Activated CD8-positive, alpha-beta T cell treated with anti-CD3 and anti-CD28 coated beads, Interleukin-2, amount 10 ng/mL, durations not matched to agents 7 days and 5 days (primary cell): ENCODE data around the gene AGPAT1. TPM values are rescaled to one million over a fixed set of nuclear protein-coding genes. Genes with fewer than 3 reads are reported as not detected.

Experiments used
- ATAC-seq: fragments of 150-1000 bp; cut with Tn5 transposase; one replicate; pipeline ENCODE4 v1.10.0; 2021; ENCODE audit warnings: moderate library complexity
- CTCF ChIA-PET: fragments of 350-600 bp; sonication (Branson Sonifier 250); formaldehyde crosslinking; loops from one replicate; lab custom pipeline; 2021; ENCODE audit warnings: antibody characterized with exemption; lab: Charles Lee
- POLR2A ChIA-PET: fragments of 350-600 bp; sonication (Branson Sonifier 250); formaldehyde crosslinking; loops from one replicate; lab custom pipeline; 2021; ENCODE audit warnings: antibody characterized with exemption; lab: Charles Lee
- DNase-seq: peaks from one replicate; pipeline ENCODE4 v3.0.0-alpha.2; 2020
- H3K27ac Mint-ChIP-seq: one replicate; pipeline ENCODE4 v1.8.0; 2021; ENCODE audit warnings: mild to moderate bottlenecking, mixed read lengths
- H3K27me3 Mint-ChIP-seq: one replicate; pipeline ENCODE4 v1.8.0; 2021; ENCODE audit warnings: low read depth, mixed read lengths
- H3K36me3 Mint-ChIP-seq: one replicate; pipeline ENCODE4 v1.8.0; 2021; ENCODE audit warnings: low read depth, mixed read lengths
- H3K4me1 Mint-ChIP-seq: one replicate; pipeline ENCODE4 v1.8.0; 2021; ENCODE audit warnings: low read depth, mixed read lengths
- H3K4me3 Mint-ChIP-seq: one replicate; pipeline ENCODE4 v1.8.0; 2021; ENCODE audit warnings: mild to moderate bottlenecking, mixed read lengths
- H3K9me3 Mint-ChIP-seq: one replicate; pipeline ENCODE4 v1.8.0; 2022; ENCODE audit warnings: mixed read lengths; ENCODE audit not compliant: insufficient read depth
- total RNA-seq, 2 experiments: library from RNA; stranded (reverse); gene quantifications; one replicate each; pipeline ENCODE4 v1.2.3, GENCODE V29; 2021

Gene AGPAT1
- total RNA-seq, 2 experiments from 2014 or later = 40.4 to 46.6 TPM

GRCh38 chr6:32166411-32167061, 9.3 kb downstream of the AGPAT1 start:
- CTCF ChIA-PET = no interaction called here
- Mint-ChIP-seq H3K4me3 (no peak overlapping the region), H3K4me1 (no peaks in the 10 kb centered on the region), H3K27me3 (no peaks in the 10 kb centered on the region), H3K36me3 (peaks cover 40% of the 10 kb centered on the region), H3K9me3 (no peaks in the 10 kb centered on the region), H3K27ac (no peak overlapping the region)
- POLR2A ChIA-PET = interaction anchor here (1.7 kb wide), 1 partner anchor 10 kb away, joined by 6 read pairs; the partner anchor contains the start of gene AGPAT1
- DNase-seq = no peak
- ATAC-seq = no peak

DNA sequence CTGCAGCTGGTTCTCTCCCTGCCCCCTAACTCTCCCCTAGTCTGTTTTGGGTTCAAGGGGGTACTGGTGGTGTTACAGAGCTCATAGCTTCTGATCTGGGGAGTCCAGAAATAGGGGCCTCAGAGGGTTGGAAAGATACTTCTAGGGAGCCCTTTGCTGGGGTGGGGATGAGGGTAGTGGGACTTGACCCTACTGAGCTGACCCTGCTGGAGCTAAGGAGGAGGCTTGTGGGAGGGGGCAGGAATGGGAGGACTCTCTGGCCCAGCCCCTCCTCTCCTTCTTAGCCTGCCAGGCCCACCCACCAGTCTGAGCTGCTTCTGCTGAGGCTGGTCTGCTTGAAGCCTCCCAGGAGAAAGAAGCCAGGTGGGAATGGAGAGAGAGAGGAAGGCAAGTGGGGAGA, 11.6 kb downstream of the AGPAT1 start, which contains the start of gene EGFL8:
Gene EGFL8 (plus strand): TSS at position 301 of the 400 bp plus-strand sequence. CDS start 1,571 bp downstream, outside the sequence.
- no peak within 1 kb of the TSS for H3K27ac Mint-ChIP-seq
- H3K4me1 Mint-ChIP-seq = no peaks in the 10 kb centered on the region
- DNase-seq (no peak), ATAC-seq (no peak)
- peaks cover 23% of the 10 kb centered on the region for H3K36me3 Mint-ChIP-seq
- ChIA-PET POLR2A (interaction anchor here (0.5 to 1.2 kb wide), 4 partner anchors 10 to 808 kb away, joined by 3 to 5 read pairs (median 3); no protein-coding TSS in a partner anchor), CTCF (interaction anchor here (1.4 kb wide), 1 partner anchor 46 kb away, joined by 5 read pairs; no protein-coding TSS in a partner anchor)
- no peak within 1 kb of the TSS for H3K4me3 Mint-ChIP-seq
- no peaks in the 10 kb centered on the region for H3K27me3 Mint-ChIP-seq
- H3K9me3 Mint-ChIP-seq = no peaks in the 10 kb centered on the region

DNA sequence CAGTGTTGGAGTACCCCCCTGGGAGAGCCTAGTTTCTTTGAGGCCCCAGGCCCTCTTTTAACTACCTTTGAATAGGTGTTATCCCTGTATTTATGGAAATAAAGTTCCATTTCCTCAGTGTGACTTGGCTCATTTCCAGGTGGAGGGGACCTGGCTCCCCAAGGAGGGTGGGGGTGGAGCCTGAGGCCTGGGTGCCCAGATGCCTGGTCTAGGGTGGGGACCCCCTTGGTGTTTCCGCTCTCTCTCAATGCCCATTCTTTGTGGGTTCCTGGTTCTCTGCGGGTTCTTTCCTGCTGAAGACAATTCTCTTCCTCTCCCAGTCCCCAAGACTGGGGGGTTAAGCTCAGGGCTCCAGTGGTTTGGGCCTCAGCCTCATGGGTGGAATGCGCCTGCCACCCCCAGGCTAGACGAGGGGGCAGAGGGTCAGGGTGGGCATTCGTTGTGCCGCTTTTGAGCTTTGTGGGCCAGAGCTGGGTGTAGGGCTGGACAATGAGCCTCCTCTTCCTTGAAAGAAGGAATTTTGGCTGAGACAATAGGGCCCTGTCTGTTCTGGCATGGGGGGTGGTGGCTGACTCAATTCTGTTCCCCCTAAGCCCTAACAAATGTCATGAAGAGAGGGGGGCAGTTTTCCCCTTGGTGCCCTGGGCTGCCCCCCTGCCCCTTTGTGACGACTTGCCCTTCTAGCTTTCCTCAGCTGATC, 12.2 kb downstream of the AGPAT1 start:
- no peak overlapping the region for H3K27ac Mint-ChIP-seq
- ChIA-PET POLR2A (interaction anchor here (0.5 to 1.2 kb wide), 3 partner anchors 9 to 808 kb away, joined by 3 to 5 read pairs (median 3); no protein-coding TSS in a partner anchor), CTCF (interaction anchor here (1.4 kb wide), 1 partner anchor 45 kb away, joined by 5 read pairs; no protein-coding TSS in a partner anchor)
- no peak overlapping the region for H3K4me3 Mint-ChIP-seq
- H3K36me3 Mint-ChIP-seq = peaks cover 20% of the 10 kb centered on the region
- ATAC-seq (no peak), DNase-seq (no peak)
- H3K9me3 Mint-ChIP-seq = no peaks in the 10 kb centered on the region
- no peaks in the 10 kb centered on the region for H3K27me3 Mint-ChIP-seq
- H3K4me1 Mint-ChIP-seq = no peaks in the 10 kb centered on the region

DNA sequence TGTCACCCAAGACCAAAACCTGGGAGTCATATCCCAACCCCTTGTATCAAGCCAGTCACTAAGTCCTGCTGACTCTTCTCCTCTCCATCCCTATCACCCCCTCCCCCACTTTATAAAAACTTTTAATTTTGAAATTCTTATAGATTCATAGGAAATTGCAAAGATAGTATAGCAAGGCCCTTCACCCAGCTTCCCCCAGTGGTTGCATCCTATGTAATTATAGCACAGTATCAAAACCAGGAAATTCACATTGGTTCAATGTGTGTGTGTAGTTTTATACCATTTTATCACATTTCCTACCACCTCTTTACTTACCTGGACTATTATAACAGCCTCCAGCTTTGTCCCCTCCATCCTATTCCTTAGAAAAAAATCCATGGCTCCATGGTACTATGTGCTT, 17.8 kb downstream of the AGPAT1 start:
- H3K36me3 Mint-ChIP-seq = peaks cover 11% of the 10 kb centered on the region
- ChIA-PET POLR2A (no interaction called here), CTCF (interaction anchor here (0.7 to 0.8 kb wide), 2 partner anchors 10 to 37 kb away, joined by 3 to 4 read pairs; no protein-coding TSS in a partner anchor)
- DNase-seq (no peak), ATAC-seq (no peak)
- H3K4me1 Mint-ChIP-seq = peaks cover 22% of the 10 kb centered on the region
- H3K9me3 Mint-ChIP-seq = no peaks in the 10 kb centered on the region
- no peak overlapping the region for H3K4me3 Mint-ChIP-seq
- H3K27ac Mint-ChIP-seq = no peak overlapping the region
- no peaks in the 10 kb centered on the region for H3K27me3 Mint-ChIP-seq

GRCh38 chr6:32156891-32157290, 19.0 kb downstream of the AGPAT1 start:
- Mint-ChIP-seq H3K9me3 (no peaks in the 10 kb centered on the region), H3K4me1 (peaks cover 32% of the 10 kb centered on the region), H3K27me3 (no peaks in the 10 kb centered on the region), H3K36me3 (peaks cover 11% of the 10 kb centered on the region), H3K27ac (no peak overlapping the region), H3K4me3 (no peak overlapping the region)
- ChIA-PET POLR2A (interaction anchor here (0.6 kb wide), 1 partner anchor 40 kb away, joined by 3 read pairs; no protein-coding TSS in a partner anchor), CTCF (no interaction called here)
- ATAC-seq (no peak), DNase-seq (no peak)

DNA sequence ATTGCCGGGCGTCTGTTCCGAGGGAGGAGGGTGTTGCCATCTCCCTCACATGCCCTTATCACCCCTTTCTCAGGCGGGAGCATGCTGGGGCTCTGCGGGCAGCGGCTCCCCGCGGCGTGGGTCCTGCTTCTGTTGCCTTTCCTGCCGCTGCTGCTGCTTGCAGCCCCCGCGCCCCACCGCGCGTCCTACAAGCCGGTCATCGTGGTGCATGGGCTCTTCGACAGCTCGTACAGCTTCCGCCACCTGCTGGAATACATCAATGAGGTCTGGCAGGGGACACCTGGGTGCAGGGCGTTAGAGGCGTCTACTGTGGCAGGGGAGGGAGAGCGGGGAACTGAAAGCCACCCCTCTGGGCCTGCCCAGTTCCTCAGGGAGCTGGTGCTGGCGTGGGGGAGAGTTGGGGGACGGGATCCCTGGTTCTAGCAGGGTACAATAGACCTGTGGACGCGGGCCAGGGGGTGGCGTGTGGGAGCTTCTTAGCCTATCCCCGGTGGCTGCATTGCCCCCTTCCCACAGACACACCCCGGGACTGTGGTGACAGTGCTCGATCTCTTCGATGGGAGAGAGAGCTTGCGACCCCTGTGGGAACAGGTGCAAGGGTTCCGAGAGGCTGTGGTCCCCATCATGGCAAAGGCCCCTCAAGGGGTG, 21.2 kb downstream of the AGPAT1 start:
- peak overlapping the region; percentile 89 for H3K27ac Mint-ChIP-seq
- H3K9me3 Mint-ChIP-seq = no peaks in the 10 kb centered on the region
- DNase-seq (peak; percentile 81), ATAC-seq (peak; percentile 84)
- POLR2A ChIA-PET = interaction anchor here (0.9 to 1.1 kb wide), 2 partner anchors 10 to 38 kb away, joined by 3 to 5 read pairs; partner anchors contain the start of genes EGFL8 and GPSM3
- peaks cover 15% of the 10 kb centered on the region for H3K27me3 Mint-ChIP-seq
- CTCF ChIA-PET = interaction anchor here (0.7 to 1.3 kb wide), 11 partner anchors 14 to 183 kb away, joined by 3 to 5 read pairs (median 3); partner anchors contain the start of gene DXO
- peaks cover 11% of the 10 kb centered on the region for H3K36me3 Mint-ChIP-seq
- peaks cover 44% of the 10 kb centered on the region for H3K4me1 Mint-ChIP-seq
- H3K4me3 Mint-ChIP-seq = peak overlapping the region; percentile 94

GRCh38 chr6:32153564-32154513, 22.0 kb downstream of the AGPAT1 start, which contains the start of gene PPT2:
TSS of gene PPT2 (plus strand) at chr6:32154141. CDS start at chr6:32154595, 454 bp downstream.
- peak; percentile 65 for ATAC-seq
- DNase-seq = peak; percentile 90
- Mint-ChIP-seq H3K9me3 (no peaks in the 10 kb centered on the region), H3K27ac (peak within 1 kb of the TSS; percentile 89), H3K27me3 (peaks cover 19% of the 10 kb centered on the region), H3K4me1 (peaks cover 48% of the 10 kb centered on the region), H3K4me3 (peak within 1 kb of the TSS; percentile 94), H3K36me3 (peaks cover 11% of the 10 kb centered on the region)
- ChIA-PET POLR2A (interaction anchor here (0.9 to 1.1 kb wide), 2 partner anchors 10 to 38 kb away, joined by 3 to 5 read pairs; partner anchors contain the start of genes EGFL8 and GPSM3), CTCF (interaction anchor here (1.0 to 1.3 kb wide), 7 partner anchors 13 to 66 kb away, joined by 3 to 5 read pairs (median 4); no protein-coding TSS in a partner anchor)

DNA sequence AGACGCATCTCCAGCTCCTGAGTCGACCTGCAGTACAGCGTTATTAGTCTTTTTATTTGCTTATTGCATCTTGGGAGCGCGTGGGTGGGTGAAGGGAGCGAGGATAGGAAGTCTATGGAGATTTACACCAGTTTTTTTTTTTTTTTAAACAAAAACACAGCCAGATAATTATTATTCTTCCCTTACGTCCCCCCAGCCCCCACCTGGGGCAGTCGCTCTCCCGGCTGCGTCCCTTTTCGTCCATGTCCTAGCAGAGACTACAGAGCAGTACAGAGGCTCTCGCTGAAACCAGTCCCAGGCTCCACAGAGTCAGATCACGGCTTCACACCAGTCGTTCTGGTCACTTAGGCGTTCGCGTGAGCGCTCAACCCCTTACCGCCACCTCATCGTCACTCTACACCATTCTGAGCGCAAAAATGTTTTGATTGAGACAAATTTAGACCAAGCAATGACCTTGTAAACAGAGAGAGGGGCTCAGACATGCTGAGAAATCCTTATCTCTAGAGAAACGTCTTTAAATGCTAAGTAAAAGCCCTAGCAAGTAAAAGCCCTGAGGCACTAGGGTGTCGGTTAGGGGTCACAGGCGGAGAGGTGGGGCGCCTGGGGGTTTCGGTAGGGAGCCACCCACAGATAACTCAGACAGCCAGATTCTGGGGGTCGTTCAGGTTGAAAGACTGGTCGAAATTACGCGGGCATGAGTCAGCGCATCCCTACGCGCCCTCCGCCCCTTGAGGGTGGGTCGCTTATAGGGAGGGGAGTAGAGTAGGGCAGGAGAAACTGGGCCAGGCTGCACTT, 22.9 kb downstream of the AGPAT1 start:
- peak overlapping the region; percentile 62 for H3K27ac Mint-ChIP-seq
- DNase-seq (no peak), ATAC-seq (no peak)
- H3K9me3 Mint-ChIP-seq = no peaks in the 10 kb centered on the region
- H3K4me1 Mint-ChIP-seq = peaks cover 56% of the 10 kb centered on the region
- POLR2A ChIA-PET = interaction anchor here (1.5 kb wide), 1 partner anchor 23 kb away, joined by 5 read pairs; the partner anchor contains the start of gene FKBPL
- H3K27me3 Mint-ChIP-seq = peaks cover 27% of the 10 kb centered on the region
- peaks cover 7% of the 10 kb centered on the region for H3K36me3 Mint-ChIP-seq
- CTCF ChIA-PET = interaction anchor here (0.9 kb wide), 1 partner anchor 25 kb away, joined by 3 read pairs; the partner anchor contains the start of gene ATF6B
- H3K4me3 Mint-ChIP-seq = peak overlapping the region; percentile 48

DNA sequence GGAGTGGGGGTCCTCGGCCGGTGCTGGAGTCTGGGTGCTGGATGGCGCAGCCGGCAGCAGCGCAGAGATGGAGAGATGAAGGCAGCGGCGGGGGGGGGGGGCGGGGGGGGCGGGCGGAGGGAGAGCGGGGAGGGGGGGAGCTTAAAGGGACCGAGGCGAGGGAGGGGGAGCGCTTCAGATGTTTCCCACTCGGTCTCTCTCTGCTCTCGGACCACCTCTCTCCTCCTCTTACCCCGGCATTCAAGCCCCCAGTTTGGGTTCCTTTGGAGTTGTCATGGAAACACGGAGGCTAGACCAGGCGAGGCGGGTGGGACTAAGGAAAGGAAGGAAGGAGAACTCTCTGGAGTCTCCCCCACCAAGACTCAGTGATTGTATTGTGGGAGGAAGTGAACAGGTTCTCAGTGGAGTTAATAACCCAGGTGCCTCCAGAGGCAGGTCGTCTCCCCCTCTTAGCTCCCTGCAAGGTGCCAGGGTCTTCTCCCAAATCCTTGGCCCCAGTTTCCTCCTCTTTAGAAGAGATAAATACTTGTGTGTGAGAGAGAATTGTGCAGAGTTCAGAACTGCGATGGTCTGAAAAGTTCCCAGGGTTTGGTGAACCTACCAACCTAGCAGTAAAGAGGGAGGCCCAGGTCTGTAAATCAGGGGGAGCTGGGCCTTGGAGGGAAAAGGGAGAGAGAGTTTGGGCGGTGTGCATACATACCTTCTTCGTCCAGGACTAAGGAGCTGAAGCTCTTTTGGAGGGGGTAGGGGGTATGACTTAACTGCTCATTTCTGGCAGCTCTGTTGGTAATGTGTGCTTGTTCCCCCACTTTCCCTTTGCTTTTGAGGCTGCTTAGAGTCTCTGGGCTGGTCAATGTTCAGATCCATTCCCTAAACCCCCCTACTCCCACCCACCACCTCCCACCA, 23.8 kb downstream of the AGPAT1 start, which contains the start of gene PRRT1:
Gene PRRT1 (minus strand): TSS at position 77 of the 906 bp plus-strand sequence. CDS start 112 bp downstream, outside the sequence.
- peak within 1 kb of the TSS; percentile 61 for H3K27ac Mint-ChIP-seq
- H3K36me3 Mint-ChIP-seq = no peaks in the 10 kb centered on the region
- CTCF ChIA-PET = interaction anchor here (0.8 to 1.5 kb wide), 5 partner anchors 17 to 262 kb away, joined by 3 to 6 read pairs (median 3); partner anchors contain the start of gene ATF6B
- DNase-seq (no peak), ATAC-seq (no peak)
- POLR2A ChIA-PET = interaction anchor here (1.5 kb wide), 1 partner anchor 22 kb away, joined by 5 read pairs; the partner anchor contains the start of gene FKBPL
- peaks cover 56% of the 10 kb centered on the region for H3K4me1 Mint-ChIP-seq
- no peaks in the 10 kb centered on the region for H3K9me3 Mint-ChIP-seq
- no peak within 1 kb of the TSS for H3K4me3 Mint-ChIP-seq
- peaks cover 34% of the 10 kb centered on the region for H3K27me3 Mint-ChIP-seq
